GM13976 (cell line): Measurements from ENCODE around the gene PGM5.

ENCODE experiments used
- DNase-seq: peaks from one replicate; pipeline ENCODE4 v3.0.0; 2012; ENCODE audit warnings: low spot score
- CTCF ChIP-seq: IDR thresholded peaks from 2 replicates; pipeline ENCODE4 v1.5.1; 2012; ENCODE audit warnings: borderline replicate concordance, mild to moderate bottlenecking; ENCODE audit not compliant: insufficient read depth; ENCODE audit errors: extremely low read depth, missing control alignments, control extremely low read depth
- in situ Hi-C: fragments of 300-500 bp; cut with MboI; formaldehyde crosslinking; loops from one replicate; pipeline ENCODE4 v1.12.0; 2022; ENCODE audit warnings: low sequenced_read_pairs, mixed read lengths, inconsistent platforms; ENCODE audit not compliant: unreplicated experiment

PGM5 gene

GRCh38 chr9:68446836-68447235 lies 90.4 kb downstream of the PGM5 start:
- in situ Hi-C loops, result no loop called here
- no peak for TF ChIP-seq CTCF
- DNase-seq, result no peak

- in situ Hi-C loops, result no loop called here
Measured at GRCh38 chr9:68447611-68448010, 91.2 kb downstream of the PGM5 start.

GRCh38 chr9:68454579-68455334 lies 98.3 kb downstream of the PGM5 start:
- in situ Hi-C loops, result no loop called here
- no peak for DNase-seq
- no peak for TF ChIP-seq CTCF

More at GRCh38 chr9:68447611-68448010, 91.2 kb downstream of the PGM5 start:
- no peak for TF ChIP-seq CTCF
- DNase-seq, result no peak

GRCh38 chr9:68455451-68455850 lies 99.0 kb downstream of the PGM5 start:
- no peak for TF ChIP-seq CTCF
- no peak for DNase-seq
- in situ Hi-C loops, result no loop called here

GRCh38 chr9:68457803-68458202 lies 101.4 kb downstream of the PGM5 start:
- no peak for DNase-seq
- TF ChIP-seq CTCF, result no peak
- in situ Hi-C loops, result no loop called here

- in situ Hi-C loops, result no loop called here
- DNase-seq, result no peak
- no peak for TF ChIP-seq CTCF
Measured at GRCh38 chr9:68458918-68459317, 102.5 kb downstream of the PGM5 start.
